GM23248 (cell line): ENCODE results near the gene NSD1. TPM values are rescaled to one million over a fixed set of nuclear protein-coding genes. Genes with fewer than 3 reads are reported as not detected.

Source experiments
- DNase-seq: peaks from one replicate; pipeline ENCODE4 v3.0.0-alpha.2; 2015
- H2AFZ ChIP-seq: fragments of 200-600 bp; sonication (generic); 2 replicates; pipeline ENCODE4 v1.6.1; 2016; ENCODE audit warnings: antibody characterized with exemption
- H3F3A ChIP-seq: fragments of 200-600 bp; sonication (generic); 2 replicates; pipeline ENCODE4 v1.6.1; 2016; ENCODE audit warnings: mild to moderate bottlenecking, antibody characterized with exemption, mixed run types; ENCODE audit not compliant: insufficient read depth
- H3K27ac ChIP-seq: fragments of 200-600 bp; sonication (generic); 2 replicates; pipeline ENCODE4 v1.5.1; 2016; ENCODE audit warnings: mild to moderate bottlenecking
- H3K27me3 ChIP-seq: fragments of 200-600 bp; sonication (generic); replicated peaks from 2 replicates; pipeline ENCODE4 v1.6.1; 2016; ENCODE audit warnings: mild to moderate bottlenecking; ENCODE audit not compliant: insufficient read depth
- H3K36me3 ChIP-seq: fragments of 200-600 bp; sonication (generic); 2 replicates; pipeline ENCODE4 v1.6.1; 2016; ENCODE audit warnings: low read depth, mild to moderate bottlenecking
- H3K4me1 ChIP-seq: fragments of 200-600 bp; sonication (generic); 2 replicates; pipeline ENCODE4 v1.6.1; 2016; ENCODE audit warnings: mild to moderate bottlenecking; ENCODE audit not compliant: insufficient read depth
- H3K4me2 ChIP-seq: fragments of 200-600 bp; sonication (generic); one replicate; pipeline ENCODE4 v1.6.1; 2016; ENCODE audit warnings: mild to moderate bottlenecking; ENCODE audit not compliant: unreplicated experiment
- H3K4me3 ChIP-seq: fragments of 200-600 bp; sonication (generic); 2 replicates; pipeline ENCODE4 v1.5.1; 2016; ENCODE audit warnings: mild to moderate bottlenecking
- H3K79me2 ChIP-seq: fragments of 200-600 bp; sonication (generic); 2 replicates; pipeline ENCODE4 v1.6.1; 2016; ENCODE audit warnings: mild to moderate bottlenecking; ENCODE audit not compliant: insufficient read depth
- H3K9ac ChIP-seq: fragments of 200-600 bp; sonication (generic); 2 replicates; pipeline ENCODE4 v1.6.1; 2016; ENCODE audit warnings: mild to moderate bottlenecking
- H3K9me2 ChIP-seq: fragments of 200-600 bp; sonication (generic); 2 replicates; pipeline ENCODE4 v1.6.1; 2016; ENCODE audit warnings: mixed run types, mild to moderate bottlenecking, moderate library complexity; ENCODE audit not compliant: insufficient read depth
- H3K9me3 ChIP-seq: fragments of 200-600 bp; sonication (generic); one replicate; pipeline ENCODE4 v1.6.1; 2017; ENCODE audit warnings: low read depth
- H4K20me1 ChIP-seq: fragments of 200-600 bp; sonication (generic); 2 replicates; pipeline ENCODE4 v1.6.0; 2016; ENCODE audit not compliant: insufficient read depth
- EZH2 ChIP-seq: fragments of 200-600 bp; sonication (generic); IDR thresholded peaks from 2 replicates; pipeline ENCODE4 v1.6.1; 2018; ENCODE audit warnings: antibody characterized with exemption, mild to moderate bottlenecking; ENCODE audit not compliant: insufficient read depth, poor library complexity, severe bottlenecking
- EZH2phosphoT487 ChIP-seq: fragments of 200-600 bp; sonication (generic); IDR thresholded peaks from 2 replicates; pipeline ENCODE4 v1.6.1; 2018; ENCODE audit warnings: antibody characterized with exemption, moderate library complexity, mild to moderate bottlenecking, low read depth; ENCODE audit not compliant: insufficient read depth
- WGBS, 2 experiments: methylation state at CpG; one replicate each; pipeline ENCODE4 v1.1.6; 2015 to 2017; ENCODE audit warnings: low lambda C conversion rate in 2 of 2, low coverage in 1 of 2; ENCODE audit errors: missing lambda C conversion rate in 2 of 2; 5-methylcytosine and 5-hydroxymethylcytosine counted together
- in situ Hi-C: fragments of 300-500 bp; cut with MboI; formaldehyde crosslinking; loops from 2 replicates; pipeline ENCODE4 v1.15.0; 2020
- polyA plus RNA-seq: library from polyadenylated mRNA; unstranded; fragments of >200 nt; fragmentation: Nextera tagmentation; extraction: Ambion mirVana; gene quantifications from 2 replicates; pipeline ENCODE4 v1.2.1, GENCODE V29; 2016
- total RNA-seq: library from RNA; depleted of rRNA; stranded (reverse); fragments of >200 nt; shearing (Covaris generic); gene quantifications from 2 replicates; pipeline ENCODE4 v1.2.3, GENCODE V29; 2014

Gene NSD1
- total and polyA plus RNA-seq, 2 experiments from 2014 or later = 25.9 to 31.9 TPM

- in situ Hi-C loops = no loop called here
- Histone ChIP-seq H3K4me3 (no peak overlapping the region), H3K4me1 (peaks cover 14% of the 10 kb centered on the region), H3K4me2 (no peak overlapping the region), H3K9me2 (no peaks in the 10 kb centered on the region), H3K9ac (no peak overlapping the region), H3K36me3 (peaks cover 6% of the 10 kb centered on the region; the same call in 1 of the 2 replicates), H2AFZ (no peak overlapping the region), H4K20me1 (no peaks in the 10 kb centered on the region), H3K9me3 (no peaks in the 10 kb centered on the region), H3F3A (no peaks in the 10 kb centered on the region), H3K79me2 (peaks cover 67% of the 10 kb centered on the region), H3K27me3 (no peaks in the 10 kb centered on the region), H3K27ac (no peak overlapping the region)
- 93 to 95% methylated on average over 9 of the region's 9 CpGs for WGBS, 2 experiments
- no peak for DNase-seq
- TF ChIP-seq EZH2 = no peak
- TF ChIP-seq EZH2phosphoT487 = no peak
Measured at GRCh38 chr5:177195307-177195952, 61.9 kb downstream of the NSD1 start.

GRCh38 chr5:177198738-177199137 is 65.2 kb downstream of the NSD1 start:
- no peaks in the 10 kb centered on the region for H3K27me3 ChIP-seq
- peaks cover 7% of the 10 kb centered on the region; the same call in 1 of the 2 replicates for H3K36me3 ChIP-seq
- no peak overlapping the region for H3K4me3 ChIP-seq
- H2AFZ ChIP-seq = no peak overlapping the region
- 96 to 97% methylated on average over 5 of the region's 5 CpGs for WGBS, 2 experiments
- TF ChIP-seq EZH2phosphoT487 (no peak), EZH2 (no peak)
- DNase-seq = no peak
- no peaks in the 10 kb centered on the region for H3K9me3 ChIP-seq
- H3K9ac ChIP-seq = no peak overlapping the region
- H3K4me1 ChIP-seq = peaks cover 11% of the 10 kb centered on the region
- H3K9me2 ChIP-seq = no peaks in the 10 kb centered on the region
- no peak overlapping the region for H3K4me2 ChIP-seq
- H3K79me2 ChIP-seq = peaks cover 51% of the 10 kb centered on the region
- no peak overlapping the region for H3K27ac ChIP-seq
- H3F3A ChIP-seq = no peaks in the 10 kb centered on the region
- in situ Hi-C loops = no loop called here
- H4K20me1 ChIP-seq = no peaks in the 10 kb centered on the region

- peaks cover 32% of the 10 kb centered on the region for H3K36me3 ChIP-seq
- H4K20me1 ChIP-seq = 0 out of 2 replicates have a peak, but pooled peaks cover 2% of the 10 kb centered on the region
- WGBS, 2 experiments = 97 to 99% methylated on average over 9 of the region's 9 CpGs
Measured at GRCh38 chr5:177204281-177204680, 70.7 kb downstream of the NSD1 start.

DNA sequence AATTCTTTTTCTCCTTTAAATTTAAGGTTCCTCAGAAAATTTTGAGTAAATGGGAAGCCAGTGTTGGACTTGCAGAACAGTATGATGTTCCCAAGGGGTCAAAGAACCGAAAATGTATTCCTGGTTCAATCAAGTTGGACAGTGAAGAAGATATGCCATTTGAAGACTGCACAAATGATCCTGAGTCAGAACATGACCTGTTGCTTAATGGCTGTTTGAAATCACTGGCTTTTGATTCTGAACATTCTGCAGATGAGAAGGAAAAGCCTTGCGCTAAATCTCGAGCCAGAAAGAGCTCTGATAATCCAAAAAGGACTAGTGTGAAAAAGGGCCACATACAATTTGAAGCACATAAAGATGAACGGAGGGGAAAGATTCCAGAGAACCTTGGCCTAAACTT is 76.0 kb downstream of the NSD1 start:
- Histone ChIP-seq H3K79me2 (peaks cover 52% of the 10 kb centered on the region), H3K9ac (no peak overlapping the region), H4K20me1 (0 out of 2 replicates have a peak, but pooled peaks cover 2% of the 10 kb centered on the region), H3K9me2 (no peaks in the 10 kb centered on the region), H3K36me3 (peaks cover 58% of the 10 kb centered on the region), H3K4me3 (no peak overlapping the region), H3K27me3 (no peaks in the 10 kb centered on the region), H3F3A (no peaks in the 10 kb centered on the region), H3K27ac (no peak overlapping the region), H2AFZ (no peak overlapping the region), H3K4me1 (no peaks in the 10 kb centered on the region), H3K9me3 (no peaks in the 10 kb centered on the region), H3K4me2 (no peak overlapping the region)
- WGBS, 2 experiments = 93 to 96% methylated on average over 4 of the region's 4 CpGs
- no peak for DNase-seq
- in situ Hi-C loops = no loop called here
- no peak for TF ChIP-seq EZH2phosphoT487
- TF ChIP-seq EZH2 = no peak

More at GRCh38 chr5:177204281-177204680, 70.7 kb downstream of the NSD1 start:
- Histone ChIP-seq H3K4me3 (no peak overlapping the region), H3K27me3 (no peaks in the 10 kb centered on the region), H3K9me3 (no peaks in the 10 kb centered on the region), H3F3A (no peaks in the 10 kb centered on the region), H3K4me2 (no peak overlapping the region), H3K9ac (no peak overlapping the region), H2AFZ (no peak overlapping the region), H3K4me1 (no peaks in the 10 kb centered on the region), H3K9me2 (no peaks in the 10 kb centered on the region), H3K79me2 (peaks cover 58% of the 10 kb centered on the region), H3K27ac (no peak overlapping the region)
- in situ Hi-C loops = no loop called here
- no peak for DNase-seq
- TF ChIP-seq EZH2 = no peak
- no peak for TF ChIP-seq EZH2phosphoT487
